Renal cortex interstitium (tissue), 11 donors: ENCODE measurements around the gene CHI3L1. TPM values are rescaled to one million over a fixed set of nuclear protein-coding genes. Genes with fewer than 3 reads are reported as not detected.

Source experiments
- DNase-seq, 11 donors: peaks; one replicate each; pipeline ENCODE4 v3.0.0-alpha.2; 2013; ENCODE audit warnings: low read depth in 9 of 11, low spot score in 4 of 11; ENCODE audit errors: extremely low read depth in 1 of 11
- polyA plus RNA-seq, 3 donors: library from polyadenylated mRNA; unstranded; fragments of 120-200 nt; gene quantifications; one replicate each; pipeline ENCODE4 v1.2.1, GENCODE V29; 2013; ENCODE audit not compliant: insufficient read length in 3 of 3

The CHI3L1 gene
- polyA plus RNA-seq, 3 donors = 6.7 to 12.4 (median 9.0) TPM

GRCh38 chr1:203187304-203187685 is 791 bp upstream of the CHI3L1 start:
- DNase-seq = no peak

GRCh38 chr1:203186091-203186445 is 436 bp downstream of the CHI3L1 start:
- no peak for DNase-seq

GRCh38 chr1:203185585-203185984 is 919 bp downstream of the CHI3L1 start:
- no peak for DNase-seq

GRCh38 chr1:203185061-203185461 is 1.4 kb downstream of the CHI3L1 start:
- no peak for DNase-seq

- DNase-seq = no peak
Measured at GRCh38 chr1:203184467-203184866, 2.0 kb downstream of the CHI3L1 start.

GRCh38 chr1:203183828-203184227 is 2.7 kb downstream of the CHI3L1 start:
- DNase-seq = no peak

- no peak for DNase-seq
Measured at GRCh38 chr1:203182387-203182953, 4.0 kb downstream of the CHI3L1 start.

- DNase-seq = no peak
Measured at GRCh38 chr1:203181586-203182386, 4.7 kb downstream of the CHI3L1 start.

GRCh38 chr1:203180611-203181330 is 5.7 kb downstream of the CHI3L1 start:
- no peak for DNase-seq

GRCh38 chr1:203179667-203180005 is 6.9 kb downstream of the CHI3L1 start:
- no peak for DNase-seq

GRCh38 chr1:203178821-203179666 is 7.5 kb downstream of the CHI3L1 start:
- DNase-seq = no peak

- no peak for DNase-seq
Measured at GRCh38 chr1:203178083-203178482, 8.4 kb downstream of the CHI3L1 start.

- no peak for DNase-seq
Measured at GRCh38 chr1:203177470-203178039, 8.9 kb downstream of the CHI3L1 start.

GRCh38 chr1:203177036-203177405 is 9.5 kb downstream of the CHI3L1 start:
- DNase-seq = no peak

GRCh38 chr1:203176273-203177035 is 10.1 kb downstream of the CHI3L1 start:
- DNase-seq = no peak

GRCh38 chr1:203175827-203176241 is 10.7 kb downstream of the CHI3L1 start:
- no peak for DNase-seq

- DNase-seq = no peak
Measured at GRCh38 chr1:203175237-203175826, 11.2 kb downstream of the CHI3L1 start, which contains the start of gene MYBPH. Gene MYBPH (minus strand): TSS chr1:203175826. CDS start chr1:203175755, 71 bp downstream.

GRCh38 chr1:203174324-203174985 is 12.0 kb downstream of the CHI3L1 start:
- no peak for DNase-seq
